ENCODE measurements around the gene SPIRE1. TPM values are rescaled to one million over a fixed set of nuclear protein-coding genes. Genes with fewer than 3 reads are reported as not detected.

Gene SPIRE1
- total and polyA plus RNA-seq, 5 donors from 2014 or later = 0.13 to 2.7 (median 0.55) TPM; not detected in 1

Other genes with a start within 250 kb of the SPIRE1 start
- gene CEP76, start 44.6 kb upstream of the SPIRE1 start, total RNA-seq = 8.8 TPM
- gene CEP76, start 44.6 kb upstream of the SPIRE1 start, polyA plus RNA-seq = 10 to 100 TPM in 2 of 4 donors, 1 to 10 TPM in 2; 7.3 to 14.2 (median 9.3) TPM
- gene PSMG2, start 44.9 kb upstream of the SPIRE1 start, total RNA-seq = 60.3 TPM
- 100 to 1,000 TPM; 145 to 199 (median 154) TPM for gene PSMG2, start 44.9 kb upstream of the SPIRE1 start, polyA plus RNA-seq
- 80.4 TPM for gene PTPN2, start 226.1 kb upstream of the SPIRE1 start, total RNA-seq
- gene PTPN2, start 226.1 kb upstream of the SPIRE1 start, polyA plus RNA-seq = 100 to 1,000 TPM in 1 of 4 donors, 10 to 100 TPM in 3; 62.3 to 110 (median 95.8) TPM